GM23338 (cell line): ENCODE results near the gene FMN2. TPM values are rescaled to one million over a fixed set of nuclear protein-coding genes. Genes with fewer than 3 reads are reported as not detected.

ENCODE experiments used
- EZH2 ChIP-seq: fragments of 200-600 bp; sonication (generic); IDR thresholded peaks from one replicate; pipeline ENCODE4 v1.8.0; 2017; ENCODE audit warnings: antibody characterized with exemption, mild to moderate bottlenecking, low read depth; ENCODE audit not compliant: unreplicated experiment
- EZH2phosphoT487 ChIP-seq: fragments of 200-600 bp; sonication (generic); IDR thresholded peaks from one replicate; pipeline ENCODE4 v1.8.1; 2018; ENCODE audit warnings: antibody characterized with exemption; ENCODE audit not compliant: unreplicated experiment
- NANOG ChIP-seq: IDR thresholded peaks from 2 replicates; pipeline ENCODE4 v1.6.1; 2016; ENCODE audit warnings: antibody characterized with exemption, borderline replicate concordance
- polyA plus RNA-seq: library from polyadenylated mRNA; unstranded; fragments of >200 nt; fragmentation: Nextera tagmentation; extraction: Ambion mirVana; gene quantifications from 2 replicates; pipeline ENCODE4 v1.2.1, GENCODE V29; 2016
- total RNA-seq: library from RNA; depleted of rRNA; stranded (reverse); fragments of >200 nt; shearing (Covaris generic); gene quantifications from 2 replicates; pipeline ENCODE4 v1.2.3, GENCODE V29; 2014
- TF ChIP-seq, protein P1 (sequence below): IDR thresholded peaks from one replicate; pipeline ENCODE4 v1.6.1; 2018; ENCODE audit warnings: antibody characterized with exemption; ENCODE audit not compliant: unreplicated experiment
- TF ChIP-seq, protein P2 (sequence below): fragments of 250-450 bp; sonication (Bioruptor Pico); IDR thresholded peaks from 2 replicates; pipeline ENCODE4 v1.5.0; 2020; ENCODE audit warnings: mild to moderate bottlenecking, moderate library complexity

FMN2 gene
- total and polyA plus RNA-seq, 2 experiments from 2014 or later = 1.5 to 2.5 TPM

GRCh38 chr1:240122639-240123613 is 31.2 kb downstream of the FMN2 start (continued):
- TF ChIP-seq, protein P1, sequence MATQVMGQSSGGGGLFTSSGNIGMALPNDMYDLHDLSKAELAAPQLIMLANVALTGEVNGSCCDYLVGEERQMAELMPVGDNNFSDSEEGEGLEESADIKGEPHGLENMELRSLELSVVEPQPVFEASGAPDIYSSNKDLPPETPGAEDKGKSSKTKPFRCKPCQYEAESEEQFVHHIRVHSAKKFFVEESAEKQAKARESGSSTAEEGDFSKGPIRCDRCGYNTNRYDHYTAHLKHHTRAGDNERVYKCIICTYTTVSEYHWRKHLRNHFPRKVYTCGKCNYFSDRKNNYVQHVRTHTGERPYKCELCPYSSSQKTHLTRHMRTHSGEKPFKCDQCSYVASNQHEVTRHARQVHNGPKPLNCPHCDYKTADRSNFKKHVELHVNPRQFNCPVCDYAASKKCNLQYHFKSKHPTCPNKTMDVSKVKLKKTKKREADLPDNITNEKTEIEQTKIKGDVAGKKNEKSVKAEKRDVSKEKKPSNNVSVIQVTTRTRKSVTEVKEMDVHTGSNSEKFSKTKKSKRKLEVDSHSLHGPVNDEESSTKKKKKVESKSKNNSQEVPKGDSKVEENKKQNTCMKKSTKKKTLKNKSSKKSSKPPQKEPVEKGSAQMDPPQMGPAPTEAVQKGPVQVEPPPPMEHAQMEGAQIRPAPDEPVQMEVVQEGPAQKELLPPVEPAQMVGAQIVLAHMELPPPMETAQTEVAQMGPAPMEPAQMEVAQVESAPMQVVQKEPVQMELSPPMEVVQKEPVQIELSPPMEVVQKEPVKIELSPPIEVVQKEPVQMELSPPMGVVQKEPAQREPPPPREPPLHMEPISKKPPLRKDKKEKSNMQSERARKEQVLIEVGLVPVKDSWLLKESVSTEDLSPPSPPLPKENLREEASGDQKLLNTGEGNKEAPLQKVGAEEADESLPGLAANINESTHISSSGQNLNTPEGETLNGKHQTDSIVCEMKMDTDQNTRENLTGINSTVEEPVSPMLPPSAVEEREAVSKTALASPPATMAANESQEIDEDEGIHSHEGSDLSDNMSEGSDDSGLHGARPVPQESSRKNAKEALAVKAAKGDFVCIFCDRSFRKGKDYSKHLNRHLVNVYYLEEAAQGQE = no peak
- TF ChIP-seq NANOG = no peak
- TF ChIP-seq EZH2phosphoT487 = no peak
- TF ChIP-seq, protein P2, sequence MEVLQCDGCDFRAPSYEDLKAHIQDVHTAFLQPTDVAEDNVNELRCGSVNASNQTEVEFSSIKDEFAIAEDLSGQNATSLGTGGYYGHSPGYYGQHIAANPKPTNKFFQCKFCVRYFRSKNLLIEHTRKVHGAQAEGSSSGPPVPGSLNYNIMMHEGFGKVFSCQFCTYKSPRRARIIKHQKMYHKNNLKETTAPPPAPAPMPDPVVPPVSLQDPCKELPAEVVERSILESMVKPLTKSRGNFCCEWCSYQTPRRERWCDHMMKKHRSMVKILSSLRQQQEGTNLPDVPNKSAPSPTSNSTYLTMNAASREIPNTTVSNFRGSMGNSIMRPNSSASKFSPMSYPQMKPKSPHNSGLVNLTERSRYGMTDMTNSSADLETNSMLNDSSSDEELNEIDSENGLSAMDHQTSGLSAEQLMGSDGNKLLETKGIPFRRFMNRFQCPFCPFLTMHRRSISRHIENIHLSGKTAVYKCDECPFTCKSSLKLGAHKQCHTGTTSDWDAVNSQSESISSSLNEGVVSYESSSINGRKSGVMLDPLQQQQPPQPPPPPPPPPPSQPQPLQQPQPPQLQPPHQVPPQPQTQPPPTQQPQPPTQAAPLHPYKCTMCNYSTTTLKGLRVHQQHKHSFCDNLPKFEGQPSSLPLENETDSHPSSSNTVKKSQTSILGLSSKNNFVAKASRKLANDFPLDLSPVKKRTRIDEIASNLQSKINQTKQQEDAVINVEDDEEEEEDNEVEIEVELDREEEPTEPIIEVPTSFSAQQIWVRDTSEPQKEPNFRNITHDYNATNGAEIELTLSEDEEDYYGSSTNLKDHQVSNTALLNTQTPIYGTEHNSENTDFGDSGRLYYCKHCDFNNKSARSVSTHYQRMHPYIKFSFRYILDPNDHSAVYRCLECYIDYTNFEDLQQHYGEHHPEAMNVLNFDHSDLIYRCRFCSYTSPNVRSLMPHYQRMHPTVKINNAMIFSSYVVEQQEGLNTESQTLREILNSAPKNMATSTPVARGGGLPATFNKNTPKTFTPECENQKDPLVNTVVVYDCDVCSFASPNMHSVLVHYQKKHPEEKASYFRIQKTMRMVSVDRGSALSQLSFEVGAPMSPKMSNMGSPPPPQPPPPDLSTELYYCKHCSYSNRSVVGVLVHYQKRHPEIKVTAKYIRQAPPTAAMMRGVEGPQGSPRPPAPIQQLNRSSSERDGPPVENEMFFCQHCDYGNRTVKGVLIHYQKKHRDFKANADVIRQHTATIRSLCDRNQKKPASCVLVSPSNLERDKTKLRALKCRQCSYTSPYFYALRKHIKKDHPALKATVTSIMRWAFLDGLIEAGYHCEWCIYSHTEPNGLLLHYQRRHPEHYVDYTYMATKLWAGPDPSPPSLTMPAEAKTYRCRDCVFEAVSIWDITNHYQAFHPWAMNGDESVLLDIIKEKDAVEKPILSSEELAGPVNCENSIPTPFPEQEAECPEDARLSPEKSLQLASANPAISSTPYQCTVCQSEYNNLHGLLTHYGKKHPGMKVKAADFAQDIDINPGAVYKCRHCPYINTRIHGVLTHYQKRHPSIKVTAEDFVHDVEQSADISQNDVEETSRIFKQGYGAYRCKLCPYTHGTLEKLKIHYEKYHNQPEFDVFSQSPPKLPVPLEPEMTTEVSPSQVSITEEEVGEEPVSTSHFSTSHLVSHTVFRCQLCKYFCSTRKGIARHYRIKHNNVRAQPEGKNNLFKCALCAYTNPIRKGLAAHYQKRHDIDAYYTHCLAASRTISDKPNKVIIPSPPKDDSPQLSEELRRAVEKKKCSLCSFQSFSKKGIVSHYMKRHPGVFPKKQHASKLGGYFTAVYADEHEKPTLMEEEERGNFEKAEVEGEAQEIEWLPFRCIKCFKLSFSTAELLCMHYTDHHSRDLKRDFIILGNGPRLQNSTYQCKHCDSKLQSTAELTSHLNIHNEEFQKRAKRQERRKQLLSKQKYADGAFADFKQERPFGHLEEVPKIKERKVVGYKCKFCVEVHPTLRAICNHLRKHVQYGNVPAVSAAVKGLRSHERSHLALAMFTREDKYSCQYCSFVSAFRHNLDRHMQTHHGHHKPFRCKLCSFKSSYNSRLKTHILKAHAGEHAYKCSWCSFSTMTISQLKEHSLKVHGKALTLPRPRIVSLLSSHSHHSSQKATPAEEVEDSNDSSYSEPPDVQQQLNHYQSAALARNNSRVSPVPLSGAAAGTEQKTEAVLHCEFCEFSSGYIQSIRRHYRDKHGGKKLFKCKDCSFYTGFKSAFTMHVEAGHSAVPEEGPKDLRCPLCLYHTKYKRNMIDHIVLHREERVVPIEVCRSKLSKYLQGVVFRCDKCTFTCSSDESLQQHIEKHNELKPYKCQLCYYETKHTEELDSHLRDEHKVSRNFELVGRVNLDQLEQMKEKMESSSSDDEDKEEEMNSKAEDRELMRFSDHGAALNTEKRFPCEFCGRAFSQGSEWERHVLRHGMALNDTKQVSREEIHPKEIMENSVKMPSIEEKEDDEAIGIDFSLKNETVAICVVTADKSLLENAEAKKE (CRISPR knock-in tag) = no peak
- no peak for TF ChIP-seq EZH2
